Measurements from ENCODE around the gene STMP1. TPM values are rescaled to one million over a fixed set of nuclear protein-coding genes. Genes with fewer than 3 reads are reported as not detected.

STMP1 gene
- polyA plus RNA-seq, 1 donor: 49.1 TPM

- DNase-seq: no peak
These were observed 41.8 kb downstream of the STMP1 start for GRCh38 chr7:135704074-135704473.

- DNase-seq: no peak
These were observed 42.4 kb downstream of the STMP1 start for GRCh38 chr7:135704698-135705097.

- no peak for DNase-seq
These were observed 43.9 kb downstream of the STMP1 start for GRCh38 chr7:135706038-135706742.

- no peak for DNase-seq
These were observed 44.7 kb downstream of the STMP1 start for GRCh38 chr7:135706858-135707569.

- DNase-seq: no peak
These were observed 45.3 kb downstream of the STMP1 start for GRCh38 chr7:135707570-135707966.

GRCh38 chr7:135708041-135708440 lies 45.7 kb downstream of the STMP1 start:
- DNase-seq: no peak

GRCh38 chr7:135709508-135709907 lies 47.2 kb downstream of the STMP1 start:
- no peak for DNase-seq

GRCh38 chr7:135710417-135711138 lies 48.3 kb downstream of the STMP1 start:
- DNase-seq: no peak

GRCh38 chr7:135711139-135711469 lies 48.8 kb downstream of the STMP1 start:
- no peak for DNase-seq

GRCh38 chr7:135712182-135712782 lies 50.0 kb downstream of the STMP1 start:
- DNase-seq: no peak

- no peak for DNase-seq
These were observed 50.5 kb downstream of the STMP1 start for GRCh38 chr7:135712796-135713195.

- DNase-seq: no peak
These were observed 51.6 kb downstream of the STMP1 start for GRCh38 chr7:135713836-135714470.

- no peak for DNase-seq
These were observed 52.3 kb downstream of the STMP1 start for GRCh38 chr7:135714534-135715009.

GRCh38 chr7:135715055-135715522 lies 52.8 kb downstream of the STMP1 start:
- DNase-seq: no peak

GRCh38 chr7:135715673-135716072 lies 53.4 kb downstream of the STMP1 start:
- DNase-seq: no peak

GRCh38 chr7:135716677-135717238 lies 54.4 kb downstream of the STMP1 start:
- no peak for DNase-seq

GRCh38 chr7:135717693-135718092 lies 55.4 kb downstream of the STMP1 start:
- DNase-seq: no peak

GRCh38 chr7:135718219-135718618 lies 55.9 kb downstream of the STMP1 start:
- no peak for DNase-seq

- DNase-seq: no peak
These were observed 56.6 kb downstream of the STMP1 start for GRCh38 chr7:135718794-135719437.

GRCh38 chr7:135719688-135720087 lies 57.4 kb downstream of the STMP1 start:
- no peak for DNase-seq

- no peak for DNase-seq
These were observed 59.0 kb downstream of the STMP1 start for GRCh38 chr7:135721198-135721820.

All from hindlimb muscle (tissue), 1 donor.